Endothelial cell (in vitro differentiated cells): ENCODE measurements around the gene PPP1CA. TPM values are rescaled to one million over a fixed set of nuclear protein-coding genes. Genes with fewer than 3 reads are reported as not detected.

Experiments used
- DNase-seq: peaks from one replicate; pipeline ENCODE4 v3.0.0; 2021; ENCODE audit warnings: low spot score
- H3K27ac Mint-ChIP-seq: one replicate; pipeline ENCODE4 v1.8.0; 2021; ENCODE audit warnings: mixed read lengths, inconsistent platforms; ENCODE audit not compliant: unreplicated experiment
- H3K27me3 Mint-ChIP-seq: one replicate; pipeline ENCODE4 v1.8.0; 2021; ENCODE audit warnings: mild to moderate bottlenecking, moderate library complexity, mixed read lengths, inconsistent platforms; ENCODE audit not compliant: unreplicated experiment
- H3K36me3 Mint-ChIP-seq: one replicate; pipeline ENCODE4 v1.8.0; 2021; ENCODE audit warnings: mild to moderate bottlenecking, low read depth, mixed read lengths, inconsistent platforms; ENCODE audit not compliant: unreplicated experiment
- H3K4me1 Mint-ChIP-seq: one replicate; pipeline ENCODE4 v1.8.0; 2021; ENCODE audit warnings: mild to moderate bottlenecking, mixed read lengths, inconsistent platforms; ENCODE audit not compliant: unreplicated experiment
- H3K4me3 Mint-ChIP-seq: one replicate; pipeline ENCODE4 v1.8.0; 2021; ENCODE audit warnings: mild to moderate bottlenecking, mixed read lengths, inconsistent platforms; ENCODE audit not compliant: unreplicated experiment
- H3K9me3 Mint-ChIP-seq: one replicate; pipeline ENCODE4 v1.8.0; 2021; ENCODE audit warnings: mixed read lengths, inconsistent platforms; ENCODE audit not compliant: unreplicated experiment
- total RNA-seq: library from RNA; stranded (reverse); fragmentation: NEBNext Ultra II Directional; extraction: Animal tissue kit (Norgen Biotek cat#: 25700); gene quantifications from one replicate; pipeline ENCODE4 v1.2.1, GENCODE V29; 2021; ENCODE audit not compliant: unreplicated experiment
- TF ChIP-seq, protein P1 (sequence below): fragments of 200-600 bp; sonication (generic); IDR thresholded peaks from one replicate; pipeline ENCODE4 v1.5.0; 2021; ENCODE audit warnings: antibody characterized with exemption; ENCODE audit not compliant: unreplicated experiment

Gene PPP1CA
- total RNA-seq, 1 donor from 2014 or later, result 249 TPM

DNA sequence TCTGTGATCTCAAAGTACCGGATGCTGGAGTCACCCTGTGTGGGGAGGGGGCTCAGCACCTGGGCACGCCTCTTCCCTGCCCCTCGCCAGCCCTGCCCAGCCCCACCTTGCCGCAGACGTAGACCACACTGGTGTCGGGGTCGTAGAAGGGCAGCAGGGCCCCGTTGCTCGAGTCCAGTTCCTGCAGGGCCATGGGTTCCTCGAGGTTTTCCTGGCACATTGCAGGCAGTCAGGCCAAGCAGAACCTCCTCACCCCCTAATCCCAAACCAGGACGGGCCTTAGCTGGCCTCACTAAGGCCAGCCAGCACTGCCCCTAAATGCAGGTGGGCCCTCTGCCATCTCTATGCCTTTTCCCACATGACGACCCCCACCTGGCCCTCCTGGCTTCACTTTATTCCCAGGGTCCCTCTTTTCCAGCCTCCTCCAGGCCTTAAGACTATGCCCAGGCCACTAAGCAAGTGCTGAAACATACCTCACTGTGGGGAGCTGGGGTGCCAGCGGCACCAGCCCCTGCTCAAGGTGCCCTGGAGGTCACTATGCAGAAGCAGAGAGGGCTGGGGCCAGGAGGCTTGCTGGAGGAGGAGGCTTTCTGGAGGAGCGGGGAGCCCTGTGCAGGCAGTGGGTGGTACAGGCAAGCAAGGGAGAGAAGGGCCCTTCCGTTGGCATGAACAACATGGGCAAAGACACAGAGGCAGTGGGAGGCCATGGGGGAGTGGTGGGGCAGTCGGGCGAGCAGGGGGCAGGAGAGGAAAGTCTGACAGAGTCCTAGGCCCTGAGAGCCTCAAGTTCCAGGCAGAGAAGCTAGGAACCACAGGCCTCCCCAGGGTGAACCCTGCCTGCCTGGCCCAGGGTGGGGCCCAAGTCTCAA is 38.8 kb upstream of the PPP1CA start:
- DNase-seq, result no peak

DNA sequence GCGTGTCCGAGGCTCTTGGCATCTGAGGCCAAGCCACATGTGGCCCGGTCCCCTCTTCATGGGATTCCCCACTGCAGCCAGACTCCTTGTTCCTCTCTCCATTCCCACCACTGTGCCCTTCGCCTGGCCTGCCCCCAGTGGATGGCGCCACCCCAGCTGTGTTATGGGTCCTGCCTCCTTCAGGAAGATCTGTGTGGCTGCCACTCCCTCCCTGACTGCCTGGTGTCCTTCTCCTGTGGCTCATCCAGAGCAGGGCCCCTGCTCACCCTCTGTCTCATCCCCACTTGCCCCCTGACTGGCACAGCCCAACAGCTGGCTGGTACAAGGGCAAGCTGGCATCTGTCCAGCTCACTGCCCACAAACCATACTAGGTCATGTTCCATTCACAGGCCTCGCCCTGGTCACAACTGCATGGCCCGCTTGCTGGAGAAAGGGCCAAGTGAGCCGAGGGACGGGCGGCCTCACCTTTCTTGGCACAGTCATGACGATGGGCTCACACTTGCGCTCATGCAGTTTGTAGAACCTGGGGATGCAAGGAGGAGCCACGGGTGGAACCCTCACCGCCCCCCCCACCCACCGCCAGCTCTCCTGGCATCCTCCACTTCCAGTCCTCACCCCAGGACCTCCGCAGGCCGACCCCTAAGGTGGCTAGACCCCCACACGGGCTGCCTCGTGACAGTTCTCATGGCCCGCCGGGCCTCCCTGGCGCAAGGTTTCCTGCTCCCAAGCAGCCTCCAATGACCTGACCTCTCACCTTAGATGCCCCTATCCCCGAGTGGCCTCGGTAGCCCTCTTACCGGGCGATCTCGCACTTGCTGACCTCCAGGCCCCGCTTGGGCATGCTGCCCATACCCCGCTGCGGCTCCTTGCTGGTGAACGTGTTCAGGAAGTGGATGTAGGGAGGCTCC is 37.9 kb upstream of the PPP1CA start:
- H3K27me3 Mint-ChIP-seq, result peaks cover 30% of the 10 kb centered on the region
- H3K27ac Mint-ChIP-seq, result peak overlapping the region; percentile 64
- peaks cover 15% of the 10 kb centered on the region for H3K36me3 Mint-ChIP-seq
- TF ChIP-seq, protein P1, sequence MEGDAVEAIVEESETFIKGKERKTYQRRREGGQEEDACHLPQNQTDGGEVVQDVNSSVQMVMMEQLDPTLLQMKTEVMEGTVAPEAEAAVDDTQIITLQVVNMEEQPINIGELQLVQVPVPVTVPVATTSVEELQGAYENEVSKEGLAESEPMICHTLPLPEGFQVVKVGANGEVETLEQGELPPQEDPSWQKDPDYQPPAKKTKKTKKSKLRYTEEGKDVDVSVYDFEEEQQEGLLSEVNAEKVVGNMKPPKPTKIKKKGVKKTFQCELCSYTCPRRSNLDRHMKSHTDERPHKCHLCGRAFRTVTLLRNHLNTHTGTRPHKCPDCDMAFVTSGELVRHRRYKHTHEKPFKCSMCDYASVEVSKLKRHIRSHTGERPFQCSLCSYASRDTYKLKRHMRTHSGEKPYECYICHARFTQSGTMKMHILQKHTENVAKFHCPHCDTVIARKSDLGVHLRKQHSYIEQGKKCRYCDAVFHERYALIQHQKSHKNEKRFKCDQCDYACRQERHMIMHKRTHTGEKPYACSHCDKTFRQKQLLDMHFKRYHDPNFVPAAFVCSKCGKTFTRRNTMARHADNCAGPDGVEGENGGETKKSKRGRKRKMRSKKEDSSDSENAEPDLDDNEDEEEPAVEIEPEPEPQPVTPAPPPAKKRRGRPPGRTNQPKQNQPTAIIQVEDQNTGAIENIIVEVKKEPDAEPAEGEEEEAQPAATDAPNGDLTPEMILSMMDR, result no peak
- H3K4me1 Mint-ChIP-seq, result peaks cover 16% of the 10 kb centered on the region
- no peaks in the 10 kb centered on the region for H3K9me3 Mint-ChIP-seq
- H3K4me3 Mint-ChIP-seq, result peak overlapping the region; percentile 42
- DNase-seq, result no peak

More for the DNA sequence above, 38.8 kb upstream of the PPP1CA start:
- peak overlapping the region; percentile 10 for H3K4me3 Mint-ChIP-seq
- H3K4me1 Mint-ChIP-seq, result peaks cover 23% of the 10 kb centered on the region
- H3K9me3 Mint-ChIP-seq, result no peaks in the 10 kb centered on the region
- peaks cover 15% of the 10 kb centered on the region for H3K36me3 Mint-ChIP-seq
- TF ChIP-seq, protein P1, result no peak
- H3K27me3 Mint-ChIP-seq, result peaks cover 29% of the 10 kb centered on the region
- no peak overlapping the region for H3K27ac Mint-ChIP-seq

DNA sequence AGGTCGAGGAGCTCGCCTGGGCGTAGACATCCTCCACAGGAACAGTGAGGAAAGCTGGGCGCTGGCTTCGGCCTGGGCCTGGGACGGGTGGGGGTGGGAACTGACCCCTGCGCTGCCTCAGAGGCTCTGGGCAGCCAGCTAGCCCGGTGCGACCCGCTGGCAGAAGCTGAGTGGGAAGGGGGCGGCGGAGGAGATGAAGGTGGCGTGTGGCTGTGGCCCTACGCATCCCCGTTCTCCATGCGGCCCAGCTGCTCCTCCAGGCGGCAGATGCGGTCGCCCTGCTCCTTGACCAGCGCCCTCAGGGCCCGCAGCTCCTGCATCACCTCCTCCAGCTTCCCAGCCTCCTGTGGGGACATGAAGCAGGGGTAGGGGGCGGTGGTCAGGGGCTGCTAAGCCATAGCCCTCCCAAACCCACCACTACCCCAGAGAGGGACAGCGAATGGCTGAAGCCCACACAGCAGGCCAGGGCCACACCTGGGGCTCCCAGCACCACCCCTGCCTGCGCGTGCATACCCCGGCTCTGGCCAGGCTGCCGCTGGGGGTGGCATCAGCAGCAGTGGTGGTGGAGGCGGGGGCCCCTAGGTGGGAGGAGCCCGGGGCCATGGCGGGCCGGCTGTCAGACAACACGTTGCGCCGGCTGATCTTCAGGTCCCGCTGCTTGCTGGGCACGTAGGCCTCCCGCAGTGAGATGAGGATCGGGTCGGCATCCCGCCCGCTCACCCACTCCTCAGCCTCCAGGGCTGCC is 36.7 kb upstream of the PPP1CA start:
- TF ChIP-seq, protein P1, result no peak
- H3K4me1 Mint-ChIP-seq, result peaks cover 16% of the 10 kb centered on the region

DNA sequence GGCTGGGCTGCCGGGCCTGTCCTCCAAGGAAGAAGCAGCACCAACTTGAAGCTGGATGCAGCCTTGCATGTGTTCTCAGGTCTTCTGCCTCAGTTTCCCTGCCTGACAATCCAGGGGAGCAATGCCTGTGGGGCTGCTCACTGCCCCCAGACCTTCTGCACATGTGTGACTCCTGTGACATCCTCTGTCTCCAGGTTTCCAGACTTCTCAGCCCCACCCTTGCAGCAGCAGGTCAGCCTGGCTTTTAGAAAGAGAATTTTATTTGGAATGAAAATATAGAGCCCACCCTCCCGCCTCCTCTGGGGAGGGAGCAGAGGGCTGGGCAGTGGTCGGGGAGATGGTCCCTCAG is 36.1 kb upstream of the PPP1CA start:
- Mint-ChIP-seq H3K36me3 (peaks cover 15% of the 10 kb centered on the region), H3K9me3 (no peaks in the 10 kb centered on the region), H3K4me3 (no peak overlapping the region), H3K27me3 (peaks cover 28% of the 10 kb centered on the region), H3K27ac (no peak overlapping the region), H3K4me1 (peaks cover 16% of the 10 kb centered on the region)
- TF ChIP-seq, protein P1, result no peak
- no peak for DNase-seq

More for the DNA sequence above, 36.7 kb upstream of the PPP1CA start:
- H3K27ac Mint-ChIP-seq, result no peak overlapping the region
- H3K36me3 Mint-ChIP-seq, result peaks cover 15% of the 10 kb centered on the region
- DNase-seq, result no peak
- peaks cover 28% of the 10 kb centered on the region for H3K27me3 Mint-ChIP-seq
- no peak overlapping the region for H3K4me3 Mint-ChIP-seq
- no peaks in the 10 kb centered on the region for H3K9me3 Mint-ChIP-seq
